CD4-positive, alpha-beta memory T cell (primary cell): ENCODE measurements around the gene ZNF213. TPM values are rescaled to one million over a fixed set of nuclear protein-coding genes. Genes with fewer than 3 reads are reported as not detected.

ENCODE experiments used
- CTCF ChIA-PET: fragments of 350-600 bp; sonication (Branson Sonifier 250); formaldehyde crosslinking; loops from one replicate; lab custom pipeline; 2021; ENCODE audit warnings: inconsistent platforms; ENCODE audit not compliant: partially characterized antibody; lab: Charles Lee
- POLR2A ChIA-PET: fragments of 350-600 bp; sonication (Branson Sonifier 250); formaldehyde crosslinking; loops from one replicate; lab custom pipeline; 2021; ENCODE audit not compliant: partially characterized antibody; lab: Charles Lee
- DNase-seq, 5 donors: peaks; one replicate each; pipeline versions ENCODE4 v3.0.0 to v3.0.0-alpha.2; 2020 to 2022; ENCODE audit warnings: mixed read lengths in 1 of 5
- H3K27ac ChIP-seq: one replicate; pipeline ENCODE4 v1.7.0; 2013; ENCODE audit warnings: low read depth, low read length
- H3K27me3 ChIP-seq: 2 replicates; pipeline ENCODE4 v1.7.0; 2013; ENCODE audit warnings: mild to moderate bottlenecking, low read length, moderate library complexity; ENCODE audit not compliant: insufficient read depth
- H3K36me3 ChIP-seq: 2 replicates; pipeline ENCODE4 v1.7.0; 2013; ENCODE audit warnings: mild to moderate bottlenecking, low read length, moderate library complexity; ENCODE audit not compliant: insufficient read depth
- H3K4me1 ChIP-seq: 2 replicates; pipeline ENCODE4 v1.7.0; 2013; ENCODE audit warnings: mild to moderate bottlenecking, low read length, moderate library complexity; ENCODE audit not compliant: insufficient read depth
- H3K4me3 ChIP-seq, 2 donors: one replicate each; pipeline ENCODE4 v1.7.0; 2013; ENCODE audit warnings: low read length in 2 of 2, mild to moderate bottlenecking in 1 of 2
- H3K9me3 ChIP-seq, 2 donors: one replicate each; pipeline ENCODE4 v1.7.0; 2013; ENCODE audit warnings: low read length in 2 of 2, control low read depth in 1 of 2; ENCODE audit not compliant: control insufficient read depth in 1 of 2
- H3K27ac Mint-ChIP-seq, 7 donors: one replicate each; pipeline ENCODE4 v1.8.0; 2020 to 2021; ENCODE audit warnings: mixed read lengths in 7 of 7, mild to moderate bottlenecking in 6 of 7, inconsistent platforms in 3 of 7, moderate library complexity in 3 of 7
- H3K27me3 Mint-ChIP-seq, 2 donors: one replicate each; pipeline ENCODE4 v1.8.0; 2020 to 2021; ENCODE audit warnings: mixed read lengths in 2 of 2
- H3K36me3 Mint-ChIP-seq, 2 donors: one replicate each; pipeline ENCODE4 v1.8.0; 2020 to 2021; ENCODE audit warnings: mixed read lengths in 2 of 2, inconsistent platforms in 1 of 2, mild to moderate bottlenecking in 1 of 2
- H3K4me1 Mint-ChIP-seq, 4 donors: one replicate each; pipeline ENCODE4 v1.8.0; 2020 to 2021; ENCODE audit warnings: mixed read lengths in 4 of 4, mild to moderate bottlenecking in 1 of 4
- H3K4me3 Mint-ChIP-seq, 8 donors: one replicate each; pipeline ENCODE4 v1.8.0; 2020 to 2021; ENCODE audit warnings: mixed read lengths in 8 of 8, mild to moderate bottlenecking in 7 of 8, moderate library complexity in 6 of 8, inconsistent platforms in 3 of 8
- H3K9me3 Mint-ChIP-seq, 8 donors: one replicate each; pipeline ENCODE4 v1.8.0; 2020 to 2021; ENCODE audit warnings: mixed read lengths in 8 of 8, mild to moderate bottlenecking in 5 of 8, inconsistent platforms in 3 of 8, moderate library complexity in 1 of 8
- intact Hi-C: fragments of 100-400 bp; cut with micrococcal nuclease; formaldehyde crosslinking; loops from one replicate; pipeline ENCODE4 v1.15.1; 2023
- polyA plus RNA-seq, 2 donors: library from polyadenylated mRNA; unstranded; fragments of 300-500 nt; fragmentation: Illumina TruSeq; gene quantifications; one replicate each; pipeline ENCODE4 v1.2.3, GENCODE V29; 2021
- total RNA-seq, 2 experiments: library from RNA; stranded (reverse); gene quantifications; one replicate each; pipeline ENCODE4 v1.2.3, GENCODE V29; 2021

Gene ZNF213
- total and polyA plus RNA-seq, 4 experiments from 2014 or later, result 0.67 to 14.5 (median 8.7) TPM

- Mint-ChIP-seq H3K36me3 (peaks cover 0 to 26% of the 10 kb centered on the region in 2 donors), H3K4me1 (peaks cover 22 to 47% (median 27%) of the 10 kb centered on the region in 4 donors), H3K27ac (peak overlapping the region; percentile 89 to 100 (median 96)), H3K27me3 (peaks cover 3 to 8% of the 10 kb centered on the region in 2 donors), H3K4me3 (peak overlapping the region; percentile 85 to 92 (median 87)), H3K9me3 (peaks cover 2 to 44% (median 24%) of the 10 kb centered on the region in 8 donors)
- peaks cover 0 to 6% of the 10 kb centered on the region in 2 donors for H3K9me3 ChIP-seq
- no peaks in the 10 kb centered on the region for H3K36me3 ChIP-seq
- peak overlapping the region; percentile 50 to 54 for H3K4me3 ChIP-seq
- H3K27me3 ChIP-seq, result no peaks in the 10 kb centered on the region
- CTCF ChIA-PET, result interaction anchor here (1.4 to 2.6 kb wide), 2 partner anchors 14 to 16 kb away, joined by 5 to 15 read pairs; no protein-coding TSS in a partner anchor
- peaks cover 27% of the 10 kb centered on the region for H3K4me1 ChIP-seq
- intact Hi-C loops, result loop anchor here (10.0 kb wide), 2 partner anchors 303 to 353 kb away; partner anchors contain the start of gene CLUAP1
- POLR2A ChIA-PET, result interaction anchor here (0.8 to 6.5 kb wide), 12 partner anchors 16 to 384 kb away, joined by 3 to 123 read pairs (median 4); partner anchors contain the start of genes IL32, ZNF174, ZNF213 and ZNF263
- peak overlapping the region; percentile 41 for H3K27ac ChIP-seq
- peak in 4 of 5 donors; percentile 43 to 55 (median 46) for DNase-seq
Observed at GRCh38 chr16:3152027-3152276, 17.1 kb downstream of the ZNF213 start.

GRCh38 chr16:3152277-3152990 lies 17.6 kb downstream of the ZNF213 start:
- peaks cover 32% of the 10 kb centered on the region for H3K4me1 ChIP-seq
- DNase-seq, result peak; percentile 74 to 85 (median 75)
- H3K9me3 Mint-ChIP-seq, result peaks cover 2 to 46% (median 28%) of the 10 kb centered on the region in 8 donors

GRCh38 chr16:3152991-3153368 lies 18.2 kb downstream of the ZNF213 start:
- Histone ChIP-seq H3K27me3 (no peaks in the 10 kb centered on the region), H3K36me3 (no peaks in the 10 kb centered on the region), H3K9me3 (peaks cover 0 to 6% of the 10 kb centered on the region in 2 donors), H3K4me3 (no peak overlapping the region), H3K4me1 (peaks cover 37% of the 10 kb centered on the region), H3K27ac (no peak overlapping the region)
- H3K27ac Mint-ChIP-seq, result peak overlapping the region; percentile 89 to 100 (median 96)
- H3K4me3 Mint-ChIP-seq, result peak overlapping the region; percentile 85 to 92 (median 87)
- POLR2A ChIA-PET, result interaction anchor here (0.8 to 6.5 kb wide), 9 partner anchors 17 to 248 kb away, joined by 3 to 123 read pairs (median 5); partner anchors contain the start of genes IL32, ZNF174, ZNF213 and ZNF263
- peaks cover 3 to 8% of the 10 kb centered on the region in 2 donors for H3K27me3 Mint-ChIP-seq
- peaks cover 30 to 57% (median 36%) of the 10 kb centered on the region in 4 donors for H3K4me1 Mint-ChIP-seq
- H3K36me3 Mint-ChIP-seq, result peaks cover 0 to 33% of the 10 kb centered on the region in 2 donors
- H3K9me3 Mint-ChIP-seq, result peaks cover 2 to 49% (median 28%) of the 10 kb centered on the region in 8 donors
- CTCF ChIA-PET, result interaction anchor here (1.4 kb wide), 1 partner anchor 13 kb away, joined by 5 read pairs; no protein-coding TSS in a partner anchor
- DNase-seq, result no peak
- intact Hi-C loops, result loop anchor here (10.0 kb wide), 2 partner anchors 302 to 352 kb away; partner anchors contain the start of gene CLUAP1

More at GRCh38 chr16:3152277-3152990, 17.6 kb downstream of the ZNF213 start:
- H3K36me3 ChIP-seq, result no peaks in the 10 kb centered on the region
- H3K27ac Mint-ChIP-seq, result peak overlapping the region; percentile 89 to 100 (median 96)
- H3K4me3 Mint-ChIP-seq, result peak overlapping the region; percentile 85 to 92 (median 87)
- peaks cover 3 to 8% of the 10 kb centered on the region in 2 donors for H3K27me3 Mint-ChIP-seq
- ChIA-PET POLR2A (interaction anchor here (0.6 to 6.5 kb wide), 14 partner anchors 16 to 383 kb away, joined by 3 to 123 read pairs (median 4); partner anchors contain the start of genes IL32, OR1F1, ZNF174 and ZNF213), CTCF (interaction anchor here (1.4 to 2.6 kb wide), 2 partner anchors 13 to 16 kb away, joined by 5 to 15 read pairs; no protein-coding TSS in a partner anchor)
- H3K4me3 ChIP-seq, result peak overlapping the region; percentile 50 to 54
- intact Hi-C loops, result loop anchor here (10.0 kb wide), 2 partner anchors 302 to 352 kb away; partner anchors contain the start of gene CLUAP1
- peaks cover 25 to 52% (median 31%) of the 10 kb centered on the region in 4 donors for H3K4me1 Mint-ChIP-seq
- H3K27ac ChIP-seq, result peak overlapping the region; percentile 41
- peaks cover 0 to 6% of the 10 kb centered on the region in 2 donors for H3K9me3 ChIP-seq
- H3K27me3 ChIP-seq, result no peaks in the 10 kb centered on the region
- peaks cover 0 to 28% of the 10 kb centered on the region in 2 donors for H3K36me3 Mint-ChIP-seq

- Mint-ChIP-seq H3K27ac (peak overlapping the region in 2 of 7 donors; percentile 68 to 100), H3K4me3 (peak overlapping the region in 1 of 8 donors; percentile 39), H3K27me3 (peaks cover 3 to 10% of the 10 kb centered on the region in 2 donors), H3K36me3 (peaks cover 0 to 40% of the 10 kb centered on the region in 2 donors), H3K9me3 (peaks cover 2 to 61% (median 28%) of the 10 kb centered on the region in 8 donors), H3K4me1 (peaks cover 28 to 59% (median 40%) of the 10 kb centered on the region in 4 donors)
- H3K9me3 ChIP-seq, result peaks cover 0 to 6% of the 10 kb centered on the region in 2 donors
- H3K4me3 ChIP-seq, result no peak overlapping the region
- ChIA-PET POLR2A (interaction anchor here (1.3 kb wide), 1 partner anchor 150 kb away, joined by 3 read pairs; the partner anchor contains the start of genes TIGD7 and ZNF75A), CTCF (no interaction called here)
- no peak overlapping the region for H3K27ac ChIP-seq
- H3K4me1 ChIP-seq, result peaks cover 40% of the 10 kb centered on the region
- H3K27me3 ChIP-seq, result no peaks in the 10 kb centered on the region
- no peaks in the 10 kb centered on the region for H3K36me3 ChIP-seq
- no peak for DNase-seq
- intact Hi-C loops, result loop anchor here (10.0 kb wide), 2 partner anchors 300 to 350 kb away; partner anchors contain the start of gene CLUAP1
Observed at GRCh38 chr16:3155181-3155580, 20.4 kb downstream of the ZNF213 start.

GRCh38 chr16:3155972-3156371 lies 21.1 kb downstream of the ZNF213 start:
- peaks cover 3 to 5% of the 10 kb centered on the region in 2 donors for H3K27me3 Mint-ChIP-seq

GRCh38 chr16:3157229-3158025 lies 22.6 kb downstream of the ZNF213 start:
- peak overlapping the region; percentile 62 for H3K27ac ChIP-seq
- peaks cover 2 to 47% (median 25%) of the 10 kb centered on the region in 8 donors for H3K9me3 Mint-ChIP-seq
- peaks cover 3 to 5% of the 10 kb centered on the region in 2 donors for H3K27me3 Mint-ChIP-seq
- no peaks in the 10 kb centered on the region for H3K27me3 ChIP-seq
- H3K4me3 ChIP-seq, result peak overlapping the region; percentile 57 to 66
- H3K4me1 Mint-ChIP-seq, result peaks cover 17 to 38% (median 29%) of the 10 kb centered on the region in 4 donors
- peaks cover 0 to 6% of the 10 kb centered on the region in 2 donors for H3K9me3 ChIP-seq
- peaks cover 28% of the 10 kb centered on the region for H3K4me1 ChIP-seq
- POLR2A ChIA-PET, result interaction anchor here (0.6 to 5.3 kb wide), 22 partner anchors 8 to 343 kb away, joined by 3 to 72 read pairs (median 8); partner anchors contain the start of genes CLUAP1, TNFRSF12A, ZNF174 and ZNF213
- CTCF ChIA-PET, result interaction anchor here (0.6 to 6.4 kb wide), 9 partner anchors 7 to 99 kb away, joined by 3 to 36 read pairs (median 5); partner anchors contain the start of gene ZNF213
- peak overlapping the region; percentile 91 to 100 (median 93) for H3K27ac Mint-ChIP-seq
- H3K36me3 ChIP-seq, result no peaks in the 10 kb centered on the region
- H3K36me3 Mint-ChIP-seq, result peaks cover 0 to 27% of the 10 kb centered on the region in 2 donors
- intact Hi-C loops, result loop anchor here (1.0 to 10.0 kb wide), 7 partner anchors 7 to 347 kb away; partner anchors contain the start of gene CLUAP1
- peak overlapping the region; percentile 87 to 94 (median 92) for H3K4me3 Mint-ChIP-seq
- peak in 4 of 5 donors; percentile 38 to 80 (median 42) for DNase-seq

More at GRCh38 chr16:3155972-3156371, 21.1 kb downstream of the ZNF213 start:
- H3K4me1 ChIP-seq, result peaks cover 36% of the 10 kb centered on the region
- H3K27ac Mint-ChIP-seq, result peak overlapping the region in 1 of 7 donors; percentile 100
- H3K9me3 ChIP-seq, result peaks cover 0 to 6% of the 10 kb centered on the region in 2 donors
- H3K36me3 ChIP-seq, result no peaks in the 10 kb centered on the region
- H3K27me3 ChIP-seq, result no peaks in the 10 kb centered on the region
- H3K4me3 ChIP-seq, result no peak overlapping the region
- no peak for DNase-seq
- H3K36me3 Mint-ChIP-seq, result peaks cover 0 to 34% of the 10 kb centered on the region in 2 donors
- H3K4me1 Mint-ChIP-seq, result peaks cover 24 to 51% (median 36%) of the 10 kb centered on the region in 4 donors
- ChIA-PET CTCF (no interaction called here), POLR2A (interaction anchor here (1.3 kb wide), 1 partner anchor 149 kb away, joined by 3 read pairs; the partner anchor contains the start of genes TIGD7 and ZNF75A)
- peaks cover 2 to 55% (median 28%) of the 10 kb centered on the region in 8 donors for H3K9me3 Mint-ChIP-seq
- H3K4me3 Mint-ChIP-seq, result peak overlapping the region in 1 of 8 donors; percentile 39
- no peak overlapping the region for H3K27ac ChIP-seq
- intact Hi-C loops, result loop anchor here (10.0 kb wide), 2 partner anchors 299 to 349 kb away; partner anchors contain the start of gene CLUAP1
